Bone marrow (tissue), 2 donors: ENCODE results near the gene WDR41.

Source experiments
- DNase-seq, 2 donors: peaks; one replicate each; lab custom pipeline; 2025; lab: John Stamatoyannopoulos, UW

Gene WDR41

DNA sequence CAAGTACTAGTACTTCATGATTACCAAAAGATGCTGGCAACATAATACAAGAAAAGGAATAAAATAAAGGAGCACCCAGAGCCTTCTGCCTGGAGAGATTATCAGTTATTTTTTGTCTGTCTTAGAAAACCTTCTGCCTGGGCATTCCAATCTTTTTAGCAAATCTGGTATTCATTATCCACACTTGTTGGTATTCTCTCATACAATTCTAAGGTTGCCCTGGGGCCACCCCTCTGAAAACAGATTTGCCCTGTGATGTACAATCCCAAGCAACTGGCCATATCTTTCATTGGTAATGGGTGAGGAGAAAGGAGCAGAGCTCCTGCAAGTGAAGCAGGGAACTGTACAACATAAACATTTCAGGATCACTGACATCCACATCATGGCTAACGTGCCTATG, 47.8 kb downstream of the WDR41 start:
- no peak for DNase-seq

GRCh38 chr5:77443670-77444069, 48.4 kb downstream of the WDR41 start:
- no peak for DNase-seq

DNA sequence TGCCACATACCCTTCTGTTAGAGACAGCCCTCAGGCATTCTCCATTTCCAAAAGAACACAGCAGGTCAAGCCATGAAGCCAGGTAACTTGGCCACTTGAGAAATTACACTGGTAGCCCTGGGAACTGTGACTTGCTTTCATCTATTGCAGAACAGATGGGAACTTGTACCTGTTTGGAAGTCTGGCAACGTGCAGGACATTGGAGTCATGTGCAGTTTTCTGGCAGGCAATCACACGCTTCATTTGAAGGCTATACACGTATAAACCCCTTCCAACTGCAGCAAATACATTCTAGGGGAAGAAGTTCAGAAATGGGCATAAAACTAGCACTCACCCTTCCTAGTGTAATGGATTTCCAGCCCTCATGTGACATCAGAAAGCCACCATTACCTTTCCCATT, 54.0 kb downstream of the WDR41 start:
- DNase-seq, result no peak

DNA sequence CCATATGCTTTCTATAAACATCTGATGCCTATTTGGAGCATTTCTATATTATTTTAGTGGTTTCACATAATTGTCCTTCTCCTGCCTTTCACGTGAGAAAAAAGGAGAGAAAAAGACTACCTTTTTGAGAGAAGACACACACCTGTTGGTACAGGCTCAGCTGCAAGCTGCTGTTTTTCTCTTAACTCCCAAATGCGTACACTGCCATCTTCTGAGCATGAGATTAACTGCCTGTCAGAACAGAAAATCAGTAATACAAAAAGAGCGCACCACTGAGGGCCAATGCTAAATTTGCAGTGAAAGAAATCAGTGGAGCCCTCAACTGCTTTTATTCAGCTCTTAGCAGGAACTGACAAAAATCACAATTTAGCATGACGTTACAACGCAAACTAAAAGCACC, 54.9 kb downstream of the WDR41 start:
- DNase-seq, result no peak

GRCh38 chr5:77431719-77432118, 60.4 kb downstream of the WDR41 start:
- DNase-seq, result no peak

DNA sequence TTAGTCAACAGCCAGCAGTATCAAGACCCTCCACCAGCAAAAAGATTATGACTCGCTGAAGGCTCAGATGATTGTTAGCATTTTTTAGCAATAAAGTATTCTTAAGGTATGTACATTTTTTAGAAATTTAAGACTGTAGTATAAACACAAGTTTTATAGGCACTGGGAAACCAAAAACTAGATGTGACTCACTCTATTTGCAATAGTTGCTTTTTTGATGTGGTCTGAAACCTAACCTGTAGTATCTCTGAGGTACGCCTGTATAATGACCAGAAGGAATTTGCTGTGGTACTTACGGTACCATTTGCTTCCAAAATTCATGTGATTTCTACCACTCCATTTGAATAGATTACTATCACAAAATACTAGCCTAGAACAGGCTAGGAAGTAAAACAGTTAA, 60.8 kb downstream of the WDR41 start:
- DNase-seq, result no peak

DNA sequence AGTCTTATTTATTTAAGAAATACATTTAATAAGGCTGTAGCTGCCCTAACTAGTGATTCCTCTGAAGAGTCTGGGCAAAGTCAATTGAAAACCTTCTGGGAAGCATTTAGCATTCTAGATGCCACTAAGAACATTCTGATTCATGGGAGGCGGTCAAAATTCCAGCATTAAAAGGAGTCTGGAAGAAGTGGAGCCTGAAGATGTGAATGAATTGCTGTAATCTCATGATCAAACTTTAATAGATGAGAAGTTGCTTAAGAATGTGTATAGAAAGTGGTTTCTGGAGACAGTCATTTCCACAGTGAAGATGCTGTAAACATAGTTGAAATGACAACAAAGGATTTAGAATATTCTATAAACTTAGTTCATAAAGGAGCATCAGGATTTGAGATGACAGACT, 61.4 kb downstream of the WDR41 start:
- DNase-seq, result no peak

GRCh38 chr5:77428526-77428925, 63.6 kb downstream of the WDR41 start:
- DNase-seq, result no peak

GRCh38 chr5:77427998-77428397, 64.1 kb downstream of the WDR41 start:
- DNase-seq, result no peak

GRCh38 chr5:77426670-77427069, 65.4 kb downstream of the WDR41 start:
- DNase-seq, result no peak

- no peak for DNase-seq
Measured at GRCh38 chr5:77425998-77426659, 66.0 kb downstream of the WDR41 start.

GRCh38 chr5:77425420-77425819, 66.7 kb downstream of the WDR41 start:
- no peak for DNase-seq

- DNase-seq, result no peak
Measured at GRCh38 chr5:77424921-77425320, 67.2 kb downstream of the WDR41 start.

GRCh38 chr5:77423022-77423750, 68.9 kb downstream of the WDR41 start:
- DNase-seq, result no peak

DNA sequence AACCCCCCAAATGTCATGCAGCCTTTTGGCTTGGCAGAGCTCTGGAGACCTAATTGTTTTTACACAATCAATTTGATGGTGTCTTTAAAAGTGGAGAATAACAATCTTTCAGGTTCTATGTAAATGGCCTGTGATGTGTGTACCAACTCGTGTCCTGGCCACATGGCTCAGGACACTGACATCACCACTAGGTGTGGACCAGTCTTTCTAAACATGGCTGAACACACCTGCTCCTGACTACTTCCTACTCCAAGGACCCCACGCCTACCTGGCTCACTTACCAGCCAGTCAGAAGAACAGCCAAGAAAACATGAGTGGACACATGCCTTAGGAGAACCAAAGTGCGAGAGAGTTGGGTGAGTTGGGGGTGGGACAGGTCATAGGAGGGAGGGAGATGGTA, 71.2 kb downstream of the WDR41 start:
- no peak for DNase-seq

DNA sequence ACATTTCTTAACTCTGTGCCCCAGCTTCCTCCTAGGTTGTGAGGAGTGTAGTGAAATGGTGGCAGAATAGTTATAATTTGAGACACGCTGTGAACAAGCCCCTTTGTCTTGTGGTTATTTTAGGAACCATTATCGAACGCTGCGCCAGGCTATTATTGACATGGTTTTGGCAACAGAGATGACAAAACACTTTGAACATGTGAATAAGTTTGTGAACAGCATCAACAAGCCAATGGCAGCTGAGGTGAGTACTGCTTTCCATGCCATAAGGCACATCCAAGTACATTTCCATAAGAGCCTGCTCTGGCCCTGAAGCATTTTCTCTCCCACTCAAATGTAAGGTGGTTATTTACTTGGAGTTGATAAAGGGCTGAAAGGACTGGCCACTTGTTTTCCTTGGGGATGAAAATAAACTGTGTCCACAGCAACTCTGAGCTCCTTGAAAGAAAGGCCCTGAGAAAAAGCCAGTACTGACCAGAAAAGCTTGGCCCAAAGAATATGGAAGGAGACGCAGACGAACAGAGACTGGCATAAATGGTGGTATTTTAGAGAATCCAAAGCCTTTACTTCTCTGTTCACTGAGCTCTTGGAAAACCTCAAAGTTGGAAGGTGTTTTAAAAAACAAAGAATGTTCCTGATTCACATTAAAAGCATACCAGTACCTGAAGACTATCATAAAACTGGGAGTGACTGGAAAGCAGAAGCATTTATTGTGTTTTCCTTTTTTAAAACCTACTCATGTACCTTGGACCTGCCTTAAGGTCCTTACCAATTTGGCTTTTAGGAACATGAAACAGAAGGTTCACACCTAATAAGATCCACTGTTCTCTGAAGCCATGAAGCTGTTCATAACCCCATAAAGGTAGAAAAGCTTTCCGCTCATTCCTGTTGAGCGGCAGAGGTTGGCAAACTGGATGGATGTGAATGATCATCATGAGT, 72.2 kb downstream of the WDR41 start:
- DNase-seq, result no peak

- no peak for DNase-seq
Measured at GRCh38 chr5:77418601-77419581, 73.2 kb downstream of the WDR41 start.

DNA sequence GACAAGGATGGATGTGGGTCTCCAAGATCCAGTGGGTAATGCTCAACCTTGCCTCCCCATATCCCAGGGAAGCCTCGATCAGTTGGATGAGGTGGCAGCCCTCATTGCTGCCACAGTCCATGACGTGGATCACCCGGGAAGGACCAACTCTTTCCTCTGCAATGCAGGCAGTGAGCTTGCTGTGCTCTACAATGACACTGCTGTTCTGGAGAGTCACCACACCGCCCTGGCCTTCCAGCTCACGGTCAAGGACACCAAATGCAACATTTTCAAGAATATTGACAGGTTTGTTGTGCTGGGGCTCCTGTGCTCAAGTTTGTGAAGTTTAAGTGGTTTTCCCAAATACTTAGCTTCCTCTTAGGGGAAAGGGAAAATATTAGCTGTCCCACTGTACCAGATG, 74.0 kb downstream of the WDR41 start:
- no peak for DNase-seq

DNA sequence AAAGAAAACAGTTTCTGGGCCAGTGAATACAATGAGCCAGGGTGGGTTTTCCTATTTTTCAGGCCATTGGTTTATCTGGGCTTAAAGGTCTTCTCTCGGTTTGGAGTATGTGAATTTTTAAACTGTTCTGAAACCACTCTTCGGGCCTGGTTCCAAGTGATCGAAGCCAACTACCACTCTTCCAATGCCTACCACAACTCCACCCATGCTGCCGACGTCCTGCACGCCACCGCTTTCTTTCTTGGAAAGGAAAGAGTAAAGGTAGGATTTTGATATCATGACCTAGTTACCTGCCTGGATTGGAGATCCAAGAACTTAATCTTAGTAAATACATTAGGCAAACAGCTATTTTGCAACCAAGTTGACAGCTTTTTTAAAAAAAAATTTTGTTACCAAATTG, 79.1 kb downstream of the WDR41 start:
- no peak for DNase-seq

DNA sequence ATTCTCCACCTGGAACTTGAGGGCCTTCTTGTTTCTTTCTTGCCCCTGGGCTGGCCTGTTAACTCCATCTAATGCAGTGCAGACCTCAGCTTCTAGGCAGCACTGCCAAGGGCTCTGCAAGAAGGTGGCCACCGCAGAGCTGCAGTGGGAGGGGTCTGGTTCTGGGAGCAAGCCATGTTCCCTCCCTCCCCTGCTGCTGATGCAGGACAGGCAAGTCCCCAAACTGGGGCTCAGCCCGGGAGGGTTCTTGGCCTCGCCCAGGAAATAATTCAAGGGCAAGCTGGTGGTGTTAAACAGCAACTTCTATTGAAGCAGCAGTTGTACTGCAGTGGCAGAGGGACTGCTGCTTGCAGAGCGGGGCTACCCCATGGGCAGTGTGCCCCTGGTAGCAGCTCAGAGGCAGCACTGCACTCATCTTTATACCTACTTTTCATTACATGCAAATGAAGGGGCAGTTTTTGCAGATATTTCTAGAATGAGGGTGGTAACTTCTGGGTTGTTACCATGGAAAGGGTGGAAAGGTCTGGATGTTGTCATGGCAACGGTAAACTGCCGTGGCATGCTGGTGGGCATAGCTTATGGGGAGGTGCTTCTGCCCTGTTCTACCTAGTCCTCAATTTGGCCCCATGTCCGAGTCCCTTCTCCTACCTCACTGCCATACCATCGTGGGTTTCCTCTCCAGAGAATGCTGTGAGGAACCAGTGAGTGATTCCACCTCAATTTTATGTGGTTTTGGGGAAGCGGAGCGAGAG, 82.1 kb downstream of the WDR41 start:
- DNase-seq, result no peak

- no peak for DNase-seq
Measured at GRCh38 chr5:77407152-77407551, 85.0 kb downstream of the WDR41 start.
